Measurements from ENCODE around the gene ATP6V0A4. TPM values are rescaled to one million over a fixed set of nuclear protein-coding genes. Genes with fewer than 3 reads are reported as not detected.

ATP6V0A4 gene
- total RNA-seq, 6 experiments from 2014 or later, result not detected

- DNase-seq (no peak), ATAC-seq (no peak)
- TF ChIP-seq, protein P1, sequence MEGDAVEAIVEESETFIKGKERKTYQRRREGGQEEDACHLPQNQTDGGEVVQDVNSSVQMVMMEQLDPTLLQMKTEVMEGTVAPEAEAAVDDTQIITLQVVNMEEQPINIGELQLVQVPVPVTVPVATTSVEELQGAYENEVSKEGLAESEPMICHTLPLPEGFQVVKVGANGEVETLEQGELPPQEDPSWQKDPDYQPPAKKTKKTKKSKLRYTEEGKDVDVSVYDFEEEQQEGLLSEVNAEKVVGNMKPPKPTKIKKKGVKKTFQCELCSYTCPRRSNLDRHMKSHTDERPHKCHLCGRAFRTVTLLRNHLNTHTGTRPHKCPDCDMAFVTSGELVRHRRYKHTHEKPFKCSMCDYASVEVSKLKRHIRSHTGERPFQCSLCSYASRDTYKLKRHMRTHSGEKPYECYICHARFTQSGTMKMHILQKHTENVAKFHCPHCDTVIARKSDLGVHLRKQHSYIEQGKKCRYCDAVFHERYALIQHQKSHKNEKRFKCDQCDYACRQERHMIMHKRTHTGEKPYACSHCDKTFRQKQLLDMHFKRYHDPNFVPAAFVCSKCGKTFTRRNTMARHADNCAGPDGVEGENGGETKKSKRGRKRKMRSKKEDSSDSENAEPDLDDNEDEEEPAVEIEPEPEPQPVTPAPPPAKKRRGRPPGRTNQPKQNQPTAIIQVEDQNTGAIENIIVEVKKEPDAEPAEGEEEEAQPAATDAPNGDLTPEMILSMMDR (IDR thresholded peaks at IDR 0.05), result no peak
- no peak for TF ChIP-seq POLR2A (IDR thresholded peaks at IDR 0.05)
- Histone ChIP-seq H3K27me3 (no peaks in the 10 kb centered on the region), H3K27ac (no peak overlapping the region), H3K4me1 (no peaks in the 10 kb centered on the region), H3K4me3 (no peak overlapping the region), H3K36me3 (no peaks in the 10 kb centered on the region), H3K9me3 (no peaks in the 10 kb centered on the region)
- intact Hi-C loops (cut with DNase I), result no loop called here
- WGBS (ENCODE audit: insufficient coverage, low coverage, low lambda C conversion rate, missing lambda C conversion rate), result 89% methylated on average over 6 of the region's 6 CpGs
Measured at GRCh38 chr7:138662991-138663320, 135.0 kb downstream of the ATP6V0A4 start.

- no peak for ATAC-seq
- no peak for DNase-seq
- Histone ChIP-seq H3K27me3 (no peaks in the 10 kb centered on the region), H3K27ac (no peak overlapping the region), H3K4me1 (no peaks in the 10 kb centered on the region), H3K9me3 (no peaks in the 10 kb centered on the region), H3K4me3 (no peak overlapping the region), H3K36me3 (no peaks in the 10 kb centered on the region)
- WGBS (ENCODE audit: insufficient coverage, low coverage, low lambda C conversion rate, missing lambda C conversion rate), result 50% methylated on average over 5 of the region's 5 CpGs
- intact Hi-C loops (cut with DNase I), result no loop called here
- no peak for TF ChIP-seq POLR2A (IDR thresholded peaks at IDR 0.05)
- TF ChIP-seq, protein P1 (IDR thresholded peaks at IDR 0.05), result no peak
Measured at GRCh38 chr7:138662076-138662990, 135.7 kb downstream of the ATP6V0A4 start.

GRCh38 chr7:138661069-138661635 lies 136.8 kb downstream of the ATP6V0A4 start:
- no peak for ATAC-seq
- no peaks in the 10 kb centered on the region for H3K4me1 ChIP-seq
- WGBS (ENCODE audit: insufficient coverage, low coverage, low lambda C conversion rate, missing lambda C conversion rate), result 68% methylated on average over 9 of the region's 9 CpGs
- no peaks in the 10 kb centered on the region for H3K27me3 ChIP-seq
- H3K9me3 ChIP-seq, result no peaks in the 10 kb centered on the region
- no peak overlapping the region for H3K27ac ChIP-seq
- intact Hi-C loops (cut with DNase I), result no loop called here
- H3K36me3 ChIP-seq, result no peaks in the 10 kb centered on the region
- DNase-seq, result no peak
- H3K4me3 ChIP-seq, result no peak overlapping the region
- no peak for TF ChIP-seq POLR2A (IDR thresholded peaks at IDR 0.05)
- TF ChIP-seq, protein P1 (IDR thresholded peaks at IDR 0.05), result no peak

GRCh38 chr7:138658889-138659288 lies 139.1 kb downstream of the ATP6V0A4 start:
- Histone ChIP-seq H3K27me3 (no peaks in the 10 kb centered on the region), H3K36me3 (no peaks in the 10 kb centered on the region), H3K4me1 (no peaks in the 10 kb centered on the region), H3K27ac (no peak overlapping the region), H3K9me3 (no peaks in the 10 kb centered on the region), H3K4me3 (no peak overlapping the region)
- intact Hi-C loops (cut with DNase I), result no loop called here
- TF ChIP-seq POLR2A (IDR thresholded peaks at IDR 0.05), result no peak
- TF ChIP-seq, protein P1 (IDR thresholded peaks at IDR 0.05), result no peak
- ATAC-seq (no peak), DNase-seq (no peak)
- WGBS (ENCODE audit: insufficient coverage, low coverage, low lambda C conversion rate, missing lambda C conversion rate), result 85% methylated on average over 4 of the region's 4 CpGs
